ENCODE data around the gene HFE. TPM values are rescaled to one million over a fixed set of nuclear protein-coding genes. Genes with fewer than 3 reads are reported as not detected.

The HFE gene
- total RNA-seq, 1 donor from 2014 or later, result 9.2 TPM

DNA sequence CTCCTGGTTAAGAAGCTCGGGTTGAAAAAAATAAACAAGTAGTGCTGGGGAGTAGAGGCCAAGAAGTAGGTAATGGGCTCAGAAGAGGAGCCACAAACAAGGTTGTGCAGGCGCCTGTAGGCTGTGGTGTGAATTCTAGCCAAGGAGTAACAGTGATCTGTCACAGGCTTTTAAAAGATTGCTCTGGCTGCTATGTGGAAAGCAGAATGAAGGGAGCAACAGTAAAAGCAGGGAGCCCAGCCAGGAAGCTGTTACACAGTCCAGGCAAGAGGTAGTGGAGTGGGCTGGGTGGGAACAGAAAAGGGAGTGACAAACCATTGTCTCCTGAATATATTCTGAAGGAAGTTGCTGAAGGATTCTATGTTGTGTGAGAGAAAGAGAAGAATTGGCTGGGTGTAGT lies 2.0 kb downstream of the HFE start:
- TF ChIP-seq, protein P1, sequence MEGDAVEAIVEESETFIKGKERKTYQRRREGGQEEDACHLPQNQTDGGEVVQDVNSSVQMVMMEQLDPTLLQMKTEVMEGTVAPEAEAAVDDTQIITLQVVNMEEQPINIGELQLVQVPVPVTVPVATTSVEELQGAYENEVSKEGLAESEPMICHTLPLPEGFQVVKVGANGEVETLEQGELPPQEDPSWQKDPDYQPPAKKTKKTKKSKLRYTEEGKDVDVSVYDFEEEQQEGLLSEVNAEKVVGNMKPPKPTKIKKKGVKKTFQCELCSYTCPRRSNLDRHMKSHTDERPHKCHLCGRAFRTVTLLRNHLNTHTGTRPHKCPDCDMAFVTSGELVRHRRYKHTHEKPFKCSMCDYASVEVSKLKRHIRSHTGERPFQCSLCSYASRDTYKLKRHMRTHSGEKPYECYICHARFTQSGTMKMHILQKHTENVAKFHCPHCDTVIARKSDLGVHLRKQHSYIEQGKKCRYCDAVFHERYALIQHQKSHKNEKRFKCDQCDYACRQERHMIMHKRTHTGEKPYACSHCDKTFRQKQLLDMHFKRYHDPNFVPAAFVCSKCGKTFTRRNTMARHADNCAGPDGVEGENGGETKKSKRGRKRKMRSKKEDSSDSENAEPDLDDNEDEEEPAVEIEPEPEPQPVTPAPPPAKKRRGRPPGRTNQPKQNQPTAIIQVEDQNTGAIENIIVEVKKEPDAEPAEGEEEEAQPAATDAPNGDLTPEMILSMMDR (IDR thresholded peaks at IDR 0.05), result no peak
- peaks cover 10% of the 10 kb centered on the region for H3K4me1 ChIP-seq
- no peaks in the 10 kb centered on the region for H3K36me3 ChIP-seq
- H3K9me3 ChIP-seq, result no peaks in the 10 kb centered on the region
- ATAC-seq, result no peak
- H3K27me3 ChIP-seq, result no peaks in the 10 kb centered on the region
- H3K4me3 ChIP-seq, result no peak overlapping the region
- no peak overlapping the region for H3K27ac ChIP-seq
- no peak for DNase-seq
- intact Hi-C loops (cut with DNase I), result no loop called here

DNA sequence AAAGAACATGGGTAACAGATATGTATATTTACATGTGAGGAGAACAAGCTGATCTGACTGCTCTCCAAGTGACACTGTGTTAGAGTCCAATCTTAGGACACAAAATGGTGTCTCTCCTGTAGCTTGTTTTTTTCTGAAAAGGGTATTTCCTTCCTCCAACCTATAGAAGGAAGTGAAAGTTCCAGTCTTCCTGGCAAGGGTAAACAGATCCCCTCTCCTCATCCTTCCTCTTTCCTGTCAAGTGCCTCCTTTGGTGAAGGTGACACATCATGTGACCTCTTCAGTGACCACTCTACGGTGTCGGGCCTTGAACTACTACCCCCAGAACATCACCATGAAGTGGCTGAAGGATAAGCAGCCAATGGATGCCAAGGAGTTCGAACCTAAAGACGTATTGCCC lies 5.2 kb downstream of the HFE start:
- DNase-seq, result no peak
- Histone ChIP-seq H3K27ac (no peak overlapping the region), H3K36me3 (no peaks in the 10 kb centered on the region), H3K4me1 (peaks cover 10% of the 10 kb centered on the region), H3K27me3 (no peaks in the 10 kb centered on the region), H3K9me3 (no peaks in the 10 kb centered on the region), H3K4me3 (no peak overlapping the region)
- TF ChIP-seq, protein P1 (IDR thresholded peaks at IDR 0.05), result no peak
- intact Hi-C loops (cut with DNase I), result no loop called here
- ATAC-seq, result no peak

DNA sequence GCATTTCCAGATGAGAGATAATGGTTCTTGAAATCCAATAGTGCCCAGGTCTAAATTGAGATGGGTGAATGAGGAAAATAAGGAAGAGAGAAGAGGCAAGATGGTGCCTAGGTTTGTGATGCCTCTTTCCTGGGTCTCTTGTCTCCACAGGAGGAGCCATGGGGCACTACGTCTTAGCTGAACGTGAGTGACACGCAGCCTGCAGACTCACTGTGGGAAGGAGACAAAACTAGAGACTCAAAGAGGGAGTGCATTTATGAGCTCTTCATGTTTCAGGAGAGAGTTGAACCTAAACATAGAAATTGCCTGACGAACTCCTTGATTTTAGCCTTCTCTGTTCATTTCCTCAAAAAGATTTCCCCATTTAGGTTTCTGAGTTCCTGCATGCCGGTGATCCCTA lies 6.8 kb downstream of the HFE start:
- H3K27me3 ChIP-seq, result no peaks in the 10 kb centered on the region
- no peak overlapping the region for H3K27ac ChIP-seq
- no peaks in the 10 kb centered on the region for H3K9me3 ChIP-seq
- H3K4me1 ChIP-seq, result no peaks in the 10 kb centered on the region
- ATAC-seq (peak; percentile 22), DNase-seq (no peak)
- intact Hi-C loops (cut with DNase I), result no loop called here
- TF ChIP-seq, protein P1 (IDR thresholded peaks at IDR 0.05), result no peak
- no peak overlapping the region for H3K4me3 ChIP-seq
- H3K36me3 ChIP-seq, result no peaks in the 10 kb centered on the region

DNA sequence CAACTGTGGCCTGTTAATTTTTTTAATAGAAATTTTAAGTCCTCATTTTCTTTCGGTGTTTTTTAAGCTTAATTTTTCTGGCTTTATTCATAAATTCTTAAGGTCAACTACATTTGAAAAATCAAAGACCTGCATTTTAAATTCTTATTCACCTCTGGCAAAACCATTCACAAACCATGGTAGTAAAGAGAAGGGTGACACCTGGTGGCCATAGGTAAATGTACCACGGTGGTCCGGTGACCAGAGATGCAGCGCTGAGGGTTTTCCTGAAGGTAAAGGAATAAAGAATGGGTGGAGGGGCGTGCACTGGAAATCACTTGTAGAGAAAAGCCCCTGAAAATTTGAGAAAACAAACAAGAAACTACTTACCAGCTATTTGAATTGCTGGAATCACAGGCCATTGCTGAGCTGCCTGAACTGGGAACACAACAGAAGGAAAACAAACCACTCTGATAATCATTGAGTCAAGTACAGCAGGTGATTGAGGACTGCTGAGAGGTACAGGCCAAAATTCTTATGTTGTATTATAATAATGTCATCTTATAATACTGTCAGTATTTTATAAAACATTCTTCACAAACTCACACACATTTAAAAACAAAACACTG lies 10.1 kb downstream of the HFE start:
- Histone ChIP-seq H3K4me3 (no peak overlapping the region), H3K4me1 (no peaks in the 10 kb centered on the region), H3K27ac (no peak overlapping the region), H3K27me3 (no peaks in the 10 kb centered on the region), H3K9me3 (no peaks in the 10 kb centered on the region), H3K36me3 (no peaks in the 10 kb centered on the region)
- intact Hi-C loops (cut with DNase I), result loop anchor here (5.0 kb wide), 1 partner anchor 35 kb away; no protein-coding TSS in a partner anchor
- DNase-seq, result no peak
- TF ChIP-seq, protein P1 (IDR thresholded peaks at IDR 0.05), result peak; percentile 77
- peak; percentile 95 for ATAC-seq

DNA sequence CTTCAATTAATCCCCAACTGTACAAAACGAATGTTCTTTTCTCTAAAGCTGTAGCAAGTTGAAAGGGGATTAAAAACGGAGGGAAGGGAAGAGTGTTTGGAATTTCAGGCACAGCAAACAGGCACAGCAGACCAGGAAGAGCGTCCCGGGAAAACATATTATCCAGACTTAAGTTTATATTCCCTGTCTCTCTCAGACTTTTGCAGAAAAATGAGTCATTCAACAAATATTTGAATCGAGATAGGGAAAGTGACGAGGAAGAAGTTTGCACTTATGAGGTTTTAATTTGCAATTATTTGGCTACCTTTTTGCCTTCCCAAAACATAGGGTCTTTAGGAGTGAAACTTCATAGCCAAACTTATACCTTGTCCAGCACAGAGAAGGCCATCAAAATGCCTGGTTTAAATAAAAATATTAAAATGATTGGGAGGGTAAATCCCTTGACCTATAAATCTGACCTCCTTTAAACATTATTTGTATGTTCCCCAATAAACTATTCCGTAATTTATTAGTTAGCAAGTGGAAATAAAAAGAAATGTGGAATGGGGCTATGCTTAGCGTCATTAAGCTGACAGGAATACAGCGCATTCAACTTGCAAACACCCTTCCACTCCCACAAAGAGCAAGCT lies 16.0 kb downstream of the HFE start:
- Histone ChIP-seq H3K27me3 (no peaks in the 10 kb centered on the region), H3K4me1 (peaks cover 6% of the 10 kb centered on the region), H3K36me3 (no peaks in the 10 kb centered on the region), H3K27ac (peak overlapping the region; percentile 87), H3K4me3 (peak overlapping the region; percentile 59), H3K9me3 (no peaks in the 10 kb centered on the region)
- intact Hi-C loops (cut with DNase I), result no loop called here
- TF ChIP-seq, protein P1 (IDR thresholded peaks at IDR 0.05), result no peak
- ATAC-seq (peak; percentile 92), DNase-seq (no peak)

All from upper lobe of right lung (tissue), 1 donor.